Sigmoid colon (tissue), 7 donors: ENCODE measurements around the gene KIF13A. TPM values are rescaled to one million over a fixed set of nuclear protein-coding genes. Genes with fewer than 3 reads are reported as not detected.
"Not testable (repeated sequence)": the region's sequence is repeated elsewhere in the genome, so short reads cannot be mapped to it uniquely, and the experiment has no call there.

ENCODE experiments used
- DNase-seq: peaks from one replicate; pipeline ENCODE4 v3.0.0-alpha.2; 2019
- H3K27ac ChIP-seq, 4 donors: fragments of 200-600 bp; sonication (generic); one replicate each; pipeline ENCODE4 v1.5.1; 2016 to 2019; ENCODE audit warnings: mild to moderate bottlenecking in 1 of 4
- H3K27me3 ChIP-seq, 3 donors: fragments of 200-600 bp; sonication (generic); one replicate each; pipeline ENCODE4 v1.5.1; 2019; ENCODE audit warnings: mild to moderate bottlenecking in 1 of 3
- H3K36me3 ChIP-seq, 4 donors: fragments of 200-600 bp; sonication (generic); one replicate each; pipeline ENCODE4 v1.5.1; 2016 to 2019
- H3K4me1 ChIP-seq, 4 donors: fragments of 200-600 bp; sonication (generic); one replicate each; pipeline ENCODE4 v1.5.1; 2017 to 2019
- H3K4me3 ChIP-seq, 4 donors: fragments of 200-600 bp; sonication (generic); one replicate each; pipeline ENCODE4 v1.5.1; 2017 to 2019; ENCODE audit warnings: mild to moderate bottlenecking in 2 of 4, moderate library complexity in 1 of 4
- H3K9me3 ChIP-seq, 4 donors: fragments of 200-600 bp in 3 of 4; sonication (generic) in 3 of 4; one replicate each; pipeline versions ENCODE4 v1.5.1 to v1.6.1; 2013 to 2019
- EP300 ChIP-seq, 4 donors: sonication (generic); formaldehyde crosslinking; IDR thresholded peaks; one replicate each; pipeline ENCODE4 v1.6.1; 2017; ENCODE audit warnings: antibody characterized with exemption in 4 of 4
- POLR2A ChIP-seq, 2 donors: fragments of 450-650 bp; IDR thresholded peaks; one replicate each; pipeline ENCODE4 v1.6.1; 2016; ENCODE audit warnings: antibody characterized with exemption in 2 of 2, mild to moderate bottlenecking in 2 of 2, moderate library complexity in 2 of 2
- POLR2AphosphoS5 ChIP-seq, 4 donors: sonication (generic); formaldehyde crosslinking; IDR thresholded peaks; one replicate each; pipeline ENCODE4 v1.6.1; 2017; ENCODE audit warnings: antibody characterized with exemption in 4 of 4
- WGBS, 2 donors: extraction: QIAGEN DNeasy Blood & Tissue Kit; methylation state at CpG; one replicate each; pipeline ENCODE4 v1.1.7; 2013; 5-methylcytosine and 5-hydroxymethylcytosine counted together
- intact Hi-C: fragments of 100-400 bp; cut with DNase I; formaldehyde crosslinking; loops from one replicate; pipeline ENCODE4 v1.15.1; 2023
- polyA plus RNA-seq, 3 donors: library from polyadenylated mRNA; stranded (reverse); fragments of 200-250 nt; gene quantifications; one replicate each; pipeline ENCODE4 v1.2.3, GENCODE V29; 2013
- total RNA-seq, 4 donors: library from RNA; depleted of rRNA; stranded (reverse); fragments of >200 nt; gene quantifications; one replicate each; pipeline ENCODE4 v1.1.0, GENCODE V29; 2016
- TF ChIP-seq, protein P1 (sequence below), 4 experiments: fragments of 450-650 bp in 3 of 4; fragments of 200-600 bp in 1 of 4; IDR thresholded peaks; one replicate each; pipeline ENCODE4 v1.5.1; 2016 to 2019; ENCODE audit warnings: antibody characterized with exemption in 4 of 4, mild to moderate bottlenecking in 3 of 4, moderate library complexity in 2 of 4
- donor health status: healthy with polysubstance abuse.
- donor health status: Bipolar disorder and iron deficiency.
- donor health status: healthy.

The KIF13A gene
- total and polyA plus RNA-seq, 7 donors, result 18.5 to 73.8 (median 55.3) TPM

DNA sequence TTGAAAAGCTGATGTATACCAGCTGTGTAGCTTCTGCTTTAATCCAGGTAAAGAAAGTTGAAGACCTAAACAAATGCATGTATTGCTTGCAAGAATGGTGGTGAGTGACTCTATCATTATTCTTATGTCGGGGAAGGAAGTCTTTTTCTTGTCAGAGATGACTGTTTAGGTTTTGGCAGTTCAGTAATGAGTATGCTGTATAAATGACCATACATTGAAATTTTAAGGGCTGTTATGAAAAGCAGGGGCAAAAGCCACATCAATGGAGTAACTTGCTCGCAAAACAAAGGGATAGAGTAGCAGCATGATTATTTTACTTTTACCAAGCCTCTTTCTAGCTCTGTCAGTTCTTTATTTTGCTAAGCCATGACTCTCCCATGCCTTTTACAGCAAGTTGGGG is 224.8 kb downstream of the KIF13A start:
- no peak for DNase-seq
- Histone ChIP-seq H3K9me3 (no peaks in the 10 kb centered on the region), H3K27me3 (no peaks in the 10 kb centered on the region), H3K4me3 (no peak overlapping the region), H3K36me3 (peaks cover 8 to 75% (median 18%) of the 10 kb centered on the region in 4 donors), H3K4me1 (no peaks in the 10 kb centered on the region), H3K27ac (no peak overlapping the region)
- TF ChIP-seq POLR2A (IDR thresholded peaks at IDR 0.05), result no peak
- no peak for TF ChIP-seq POLR2AphosphoS5 (IDR thresholded peaks at IDR 0.05)
- TF ChIP-seq, protein P1, sequence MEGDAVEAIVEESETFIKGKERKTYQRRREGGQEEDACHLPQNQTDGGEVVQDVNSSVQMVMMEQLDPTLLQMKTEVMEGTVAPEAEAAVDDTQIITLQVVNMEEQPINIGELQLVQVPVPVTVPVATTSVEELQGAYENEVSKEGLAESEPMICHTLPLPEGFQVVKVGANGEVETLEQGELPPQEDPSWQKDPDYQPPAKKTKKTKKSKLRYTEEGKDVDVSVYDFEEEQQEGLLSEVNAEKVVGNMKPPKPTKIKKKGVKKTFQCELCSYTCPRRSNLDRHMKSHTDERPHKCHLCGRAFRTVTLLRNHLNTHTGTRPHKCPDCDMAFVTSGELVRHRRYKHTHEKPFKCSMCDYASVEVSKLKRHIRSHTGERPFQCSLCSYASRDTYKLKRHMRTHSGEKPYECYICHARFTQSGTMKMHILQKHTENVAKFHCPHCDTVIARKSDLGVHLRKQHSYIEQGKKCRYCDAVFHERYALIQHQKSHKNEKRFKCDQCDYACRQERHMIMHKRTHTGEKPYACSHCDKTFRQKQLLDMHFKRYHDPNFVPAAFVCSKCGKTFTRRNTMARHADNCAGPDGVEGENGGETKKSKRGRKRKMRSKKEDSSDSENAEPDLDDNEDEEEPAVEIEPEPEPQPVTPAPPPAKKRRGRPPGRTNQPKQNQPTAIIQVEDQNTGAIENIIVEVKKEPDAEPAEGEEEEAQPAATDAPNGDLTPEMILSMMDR (IDR thresholded peaks at IDR 0.05), result no peak
- TF ChIP-seq EP300 (IDR thresholded peaks at IDR 0.05), result no peak
- WGBS, 2 donors, result 83 to 92% methylated on average over 2 of the region's 2 CpGs
- intact Hi-C loops, result no loop called here

DNA sequence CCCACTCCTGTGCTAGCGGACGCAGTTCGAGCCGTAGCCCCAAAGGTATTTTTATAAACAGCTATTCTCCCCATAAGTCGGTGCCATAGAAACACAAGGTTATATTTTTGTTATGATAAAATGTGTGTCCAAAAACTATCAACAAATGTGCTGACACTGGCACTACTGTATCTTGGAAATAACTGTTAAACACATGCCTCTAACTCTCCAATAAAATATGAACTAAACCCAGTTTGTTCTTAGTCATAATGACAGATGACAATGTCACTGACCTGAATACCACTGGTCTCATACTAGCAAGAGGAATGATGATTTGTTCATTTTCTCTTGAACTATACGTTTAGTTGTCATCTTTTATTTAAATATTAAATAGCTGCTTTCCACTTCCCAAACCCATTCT is 229.3 kb downstream of the KIF13A start:
- no peak overlapping the region for H3K27ac ChIP-seq
- no peak overlapping the region for H3K4me3 ChIP-seq
- 95% methylated on average over 6 of the region's 6 CpGs for WGBS, 2 donors
- TF ChIP-seq POLR2A (IDR thresholded peaks at IDR 0.05) (no peak), EP300 (IDR thresholded peaks at IDR 0.05) (no peak), POLR2AphosphoS5 (IDR thresholded peaks at IDR 0.05) (no peak)
- TF ChIP-seq, protein P1 (IDR thresholded peaks at IDR 0.05), result no peak
- no peak for DNase-seq
- intact Hi-C loops, result no loop called here
- no peaks in the 10 kb centered on the region for H3K9me3 ChIP-seq
- no peaks in the 10 kb centered on the region for H3K27me3 ChIP-seq
- H3K36me3 ChIP-seq, result peaks cover 4 to 38% (median 7%) of the 10 kb centered on the region in 4 donors
- H3K4me1 ChIP-seq, result no peaks in the 10 kb centered on the region

DNA sequence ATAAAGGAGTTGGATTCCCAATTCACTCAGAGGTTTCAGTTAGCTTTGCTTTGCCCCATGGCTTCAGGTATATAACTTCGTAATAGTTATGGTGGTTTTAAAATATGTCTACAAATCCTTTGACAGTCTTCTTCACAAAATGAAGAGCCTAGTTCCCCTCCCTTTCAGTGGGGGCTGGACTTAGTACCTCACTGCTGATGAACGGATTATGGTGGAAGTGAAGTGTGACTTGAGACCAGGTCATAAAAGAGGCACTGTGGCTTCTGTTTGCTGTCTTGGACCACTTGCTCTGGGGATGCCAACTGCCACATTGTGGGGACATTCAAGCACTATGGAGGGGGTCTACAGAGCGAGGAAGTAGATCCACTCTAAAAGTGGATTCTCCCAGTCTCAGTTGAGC is 233.2 kb downstream of the KIF13A start:
- Histone ChIP-seq H3K36me3 (peaks cover 0 to 10% (median 2%) of the 10 kb centered on the region in 4 donors), H3K4me3 (no peak overlapping the region), H3K27ac (no peak overlapping the region), H3K9me3 (no peaks in the 10 kb centered on the region), H3K4me1 (no peaks in the 10 kb centered on the region), H3K27me3 (no peaks in the 10 kb centered on the region)
- DNase-seq, result no peak
- whole genome bisulfite sequencing, 2 donors, result 64 to 74% methylated on average over 3 of the region's 3 CpGs
- intact Hi-C loops, result no loop called here
- TF ChIP-seq EP300 (IDR thresholded peaks at IDR 0.05) (no peak), POLR2A (IDR thresholded peaks at IDR 0.05) (no peak)
- TF ChIP-seq, protein P1 (IDR thresholded peaks at IDR 0.05), result no peak

DNA sequence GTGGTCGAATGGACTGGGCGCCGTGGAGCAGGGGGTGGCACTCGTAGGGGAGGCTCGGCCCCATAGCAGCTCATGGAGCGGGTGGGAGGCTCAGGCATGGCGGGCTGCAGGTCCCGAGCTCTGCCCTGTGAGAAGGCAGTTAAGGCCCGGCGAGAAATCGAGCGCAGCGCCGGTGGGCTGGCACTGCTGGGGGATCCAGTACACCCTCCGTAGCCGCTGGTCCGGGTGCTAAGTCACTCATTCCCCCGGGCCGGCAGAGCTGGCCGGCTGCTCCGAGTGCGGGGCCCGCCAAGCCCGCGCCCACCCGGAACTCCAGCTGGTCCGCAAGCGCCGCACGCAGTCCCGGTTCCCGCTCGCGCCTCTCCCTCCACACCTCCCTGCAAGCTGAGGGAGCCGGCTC is 242.1 kb downstream of the KIF13A start:
- H3K4me3 ChIP-seq, DNase-seq, H3K27ac ChIP-seq, H3K4me1 ChIP-seq, intact Hi-C loops, H3K27me3 ChIP-seq, H3K36me3 ChIP-seq, H3K9me3 ChIP-seq: not testable (repeated sequence)
- 96 to 97% methylated on average over 35 of the region's 35 CpGs for WGBS, 2 donors

GRCh38 chr6:17744757-17745308 is 242.6 kb downstream of the KIF13A start:
- 96% methylated on average over 13 of the region's 13 CpGs for WGBS, 2 donors
- intact Hi-C loops, H3K27ac ChIP-seq, DNase-seq, H3K36me3 ChIP-seq, H3K27me3 ChIP-seq, H3K4me1 ChIP-seq, H3K4me3 ChIP-seq, H3K9me3 ChIP-seq: not testable (repeated sequence)

GRCh38 chr6:17744019-17744756 is 243.2 kb downstream of the KIF13A start:
- H3K36me3 ChIP-seq, result no peaks in the 10 kb centered on the region
- H3K27me3 ChIP-seq, result no peaks in the 10 kb centered on the region
- H3K4me3 ChIP-seq, result no peak overlapping the region
- H3K9me3 ChIP-seq, result no peaks in the 10 kb centered on the region
- no peaks in the 10 kb centered on the region for H3K4me1 ChIP-seq
- TF ChIP-seq, protein P1 (IDR thresholded peaks at IDR 0.05), result no peak
- TF ChIP-seq POLR2A (IDR thresholded peaks at IDR 0.05), result no peak
- TF ChIP-seq EP300 (IDR thresholded peaks at IDR 0.05), result no peak
- no peak for TF ChIP-seq POLR2AphosphoS5 (IDR thresholded peaks at IDR 0.05)
- intact Hi-C loops, result no loop called here
- H3K27ac ChIP-seq, result no peak overlapping the region
- DNase-seq, result no peak
- WGBS, 2 donors, result 61 to 74% methylated on average over 11 of the region's 11 CpGs
